Natural killer cell (primary cell): Measurements from ENCODE around the gene KRTAP24-1. TPM values are rescaled to one million over a fixed set of nuclear protein-coding genes. Genes with fewer than 3 reads are reported as not detected.

Experiments
- ATAC-seq, 3 donors: fragments of 150-1000 bp in 2 of 3; fragments of 200-7000 bp in 1 of 3; cut with Tn5 transposase; 1 replicate in 1 of 3; 2 replicates in 2 of 3; pipeline ENCODE4 v1.10.0; 2021; ENCODE audit warnings: mild to moderate bottlenecking in 2 of 3, moderate library complexity in 2 of 3
- DNase-seq, 2 donors: peaks; one replicate each; pipeline versions ENCODE4 v3.0.0 to v3.0.0-alpha.2; 2013 to 2021; ENCODE audit warnings: mixed read lengths in 1 of 2
- H3K27ac ChIP-seq: one replicate; pipeline ENCODE4 v1.5.1; 2013; ENCODE audit warnings: mild to moderate bottlenecking, low read length
- H3K27me3 ChIP-seq: one replicate; pipeline ENCODE4 v1.6.1; 2013; ENCODE audit warnings: low read length; ENCODE audit not compliant: control insufficient read depth, insufficient read depth
- H3K36me3 ChIP-seq: one replicate; pipeline ENCODE4 v1.6.1; 2013; ENCODE audit warnings: low read length; ENCODE audit not compliant: control insufficient read depth, insufficient read depth
- H3K4me1 ChIP-seq: one replicate; pipeline ENCODE4 v1.6.1; 2013; ENCODE audit warnings: low read length; ENCODE audit not compliant: control insufficient read depth, insufficient read depth
- H3K4me3 ChIP-seq: one replicate; pipeline ENCODE4 v1.5.1; 2013; ENCODE audit warnings: low read length
- H3K9me3 ChIP-seq: one replicate; pipeline ENCODE4 v1.6.1; 2013; ENCODE audit warnings: low read length; ENCODE audit not compliant: control insufficient read depth, insufficient read depth
- H3K27ac Mint-ChIP-seq, 2 donors: one replicate each; pipeline ENCODE4 v1.8.0; 2022; ENCODE audit warnings: mild to moderate bottlenecking in 2 of 2, mixed read lengths in 2 of 2, moderate library complexity in 1 of 2
- H3K27me3 Mint-ChIP-seq, 2 donors: one replicate each; pipeline ENCODE4 v1.8.0; 2022; ENCODE audit warnings: low read depth in 2 of 2, mixed read lengths in 2 of 2
- H3K36me3 Mint-ChIP-seq: one replicate; pipeline ENCODE4 v1.8.0; 2022; ENCODE audit warnings: mixed read lengths
- H3K4me1 Mint-ChIP-seq, 2 donors: one replicate each; pipeline ENCODE4 v1.8.0; 2022; ENCODE audit warnings: mixed read lengths in 2 of 2
- H3K4me3 Mint-ChIP-seq: one replicate; pipeline ENCODE4 v1.8.0; 2022; ENCODE audit warnings: mild to moderate bottlenecking, moderate library complexity, mixed read lengths
- H3K9me3 Mint-ChIP-seq, 2 donors: one replicate each; pipeline ENCODE4 v1.8.0; 2022; ENCODE audit warnings: mixed read lengths in 2 of 2
- CTCF ChIP-seq: fragments of 200-600 bp; IDR thresholded peaks from one replicate; pipeline ENCODE4 v1.8.0; 2022; ENCODE audit warnings: antibody characterized with exemption
- WGBS: methylation state at CpG from one replicate; pipeline ENCODE4 v1.1.7; 2013; ENCODE audit warnings: missing lambda C conversion rate; ENCODE audit not compliant: insufficient coverage; 5-methylcytosine and 5-hydroxymethylcytosine counted together
- intact Hi-C: fragments of 100-400 bp; cut with micrococcal nuclease; formaldehyde crosslinking; loops from one replicate; pipeline ENCODE4 v1.14.2; 2022
- total RNA-seq, 4 donors: library from RNA; stranded (reverse); fragments of 120-200 nt in 1 of 4; gene quantifications; one replicate each; pipeline versions ENCODE4 v1.2.3 to v1.2.4, GENCODE V29; 2013 to 2022

Gene KRTAP24-1
- total RNA-seq, 3 donors from 2014 or later (not counting 1 experiment from before 2014, with no cell fraction given): not detected

- Mint-ChIP-seq H3K27me3 (no peaks in the 10 kb centered on the region), H3K36me3 (peaks cover 15% of the 10 kb centered on the region), H3K4me1 (no peaks in the 10 kb centered on the region), H3K4me3 (no peak overlapping the region), H3K9me3 (peaks cover 0 to 5% of the 10 kb centered on the region in 2 donors), H3K27ac (no peak overlapping the region)
- DNase-seq (no peak), ATAC-seq (no peak)
- Histone ChIP-seq H3K36me3 (no peaks in the 10 kb centered on the region), H3K9me3 (no peaks in the 10 kb centered on the region), H3K27me3 (no peaks in the 10 kb centered on the region), H3K27ac (no peak overlapping the region), H3K4me1 (no peaks in the 10 kb centered on the region), H3K4me3 (no peak overlapping the region)
- no peak for TF ChIP-seq CTCF
- intact Hi-C loops: no loop called here
Measured at GRCh38 chr21:30245061-30245460, 37.7 kb downstream of the KRTAP24-1 start.

- Histone ChIP-seq H3K4me3 (no peak overlapping the region), H3K36me3 (no peaks in the 10 kb centered on the region), H3K9me3 (no peaks in the 10 kb centered on the region), H3K4me1 (no peaks in the 10 kb centered on the region), H3K27me3 (no peaks in the 10 kb centered on the region), H3K27ac (no peak overlapping the region)
- Mint-ChIP-seq H3K4me1 (no peaks in the 10 kb centered on the region), H3K36me3 (peaks cover 15% of the 10 kb centered on the region), H3K4me3 (no peak overlapping the region), H3K27me3 (no peaks in the 10 kb centered on the region), H3K9me3 (peaks cover 2 to 5% of the 10 kb centered on the region in 2 donors), H3K27ac (no peak overlapping the region)
- no peak for DNase-seq
- TF ChIP-seq CTCF: no peak
- ATAC-seq: no peak
- intact Hi-C loops: no loop called here
Measured at GRCh38 chr21:30243691-30244090, 39.1 kb downstream of the KRTAP24-1 start.

- H3K36me3 Mint-ChIP-seq: peaks cover 15% of the 10 kb centered on the region
- no peak for ATAC-seq
- Histone ChIP-seq H3K27me3 (no peaks in the 10 kb centered on the region), H3K36me3 (no peaks in the 10 kb centered on the region), H3K4me1 (no peaks in the 10 kb centered on the region), H3K9me3 (no peaks in the 10 kb centered on the region), H3K27ac (no peak overlapping the region), H3K4me3 (no peak overlapping the region)
- H3K27me3 Mint-ChIP-seq: no peaks in the 10 kb centered on the region
- intact Hi-C loops: no loop called here
- H3K9me3 Mint-ChIP-seq: peaks cover 2 to 3% of the 10 kb centered on the region in 2 donors
- 78% methylated on average over 1 of the region's 3 CpGs for WGBS
- no peak overlapping the region for H3K27ac Mint-ChIP-seq
- no peak overlapping the region for H3K4me3 Mint-ChIP-seq
- DNase-seq: no peak
- no peaks in the 10 kb centered on the region for H3K4me1 Mint-ChIP-seq
- no peak for TF ChIP-seq CTCF
Measured at GRCh38 chr21:30240661-30241060, 42.1 kb downstream of the KRTAP24-1 start.

- intact Hi-C loops: no loop called here
- no peak overlapping the region for H3K27ac Mint-ChIP-seq
- Histone ChIP-seq H3K36me3 (no peaks in the 10 kb centered on the region), H3K27ac (no peak overlapping the region), H3K4me3 (no peak overlapping the region), H3K27me3 (no peaks in the 10 kb centered on the region), H3K9me3 (no peaks in the 10 kb centered on the region), H3K4me1 (no peaks in the 10 kb centered on the region)
- no peaks in the 10 kb centered on the region for H3K36me3 Mint-ChIP-seq
- no peak for TF ChIP-seq CTCF
- no peak for DNase-seq
- no peak for ATAC-seq
- no CpG with 5 or more reads among the region's 1 CpG for WGBS
- H3K4me3 Mint-ChIP-seq: no peak overlapping the region
- no peaks in the 10 kb centered on the region for H3K27me3 Mint-ChIP-seq
- H3K4me1 Mint-ChIP-seq: no peaks in the 10 kb centered on the region
- H3K9me3 Mint-ChIP-seq: peaks cover 0 to 2% of the 10 kb centered on the region in 2 donors
Measured at GRCh38 chr21:30238168-30238567, 44.6 kb downstream of the KRTAP24-1 start.
